ENCODE results near the gene TMCC3.
"Not testable (repeated sequence)": the region's sequence is repeated elsewhere in the genome, so short reads cannot be mapped to it uniquely, and the experiment has no call there.

TMCC3 gene

GRCh38 chr12:94620621-94621020 is 29.7 kb downstream of the TMCC3 start:
- Histone ChIP-seq H3K4me1 (ENCODE audit: control insufficient read depth, insufficient read depth, low read length) (no peaks in the 10 kb centered on the region), H3K27me3 (ENCODE audit: control insufficient read depth, insufficient read depth, low read length) (peaks cover 2% of the 10 kb centered on the region; the same call in 1 of the 2 replicates), H3K4me3 (ENCODE audit: low read length) (no peak overlapping the region), H3K27ac (ENCODE audit: low read length) (no peak overlapping the region), H3K36me3 (ENCODE audit: control insufficient read depth, insufficient read depth, low read length) (no peaks in the 10 kb centered on the region), H3K9me3 (ENCODE audit: control insufficient read depth, insufficient read depth, low read length) (no peaks in the 10 kb centered on the region)
- no CpG with 5 or more reads among the region's 3 CpGs for WGBS (ENCODE audit: insufficient coverage, insufficient read length)
- DNase-seq (ENCODE audit: low read depth, low spot score): no peak

- Histone ChIP-seq H3K4me1 (ENCODE audit: control insufficient read depth, insufficient read depth, low read length) (peaks cover 2% of the 10 kb centered on the region; the same call in 1 of the 2 replicates), H3K36me3 (ENCODE audit: control insufficient read depth, insufficient read depth, low read length) (no peaks in the 10 kb centered on the region), H3K4me3 (ENCODE audit: low read length) (no peak overlapping the region), H3K27ac (ENCODE audit: low read length) (no peak overlapping the region), H3K27me3 (ENCODE audit: control insufficient read depth, insufficient read depth, low read length) (peaks cover 2% of the 10 kb centered on the region; the same call in 1 of the 2 replicates), H3K9me3 (ENCODE audit: control insufficient read depth, insufficient read depth, low read length) (no peaks in the 10 kb centered on the region)
- no CpG with 5 or more reads among the region's 6 CpGs for WGBS (ENCODE audit: insufficient coverage, insufficient read length)
- no peak for DNase-seq (ENCODE audit: low read depth, low spot score)
These were observed 31.2 kb downstream of the TMCC3 start for GRCh38 chr12:94618995-94619695.

DNA sequence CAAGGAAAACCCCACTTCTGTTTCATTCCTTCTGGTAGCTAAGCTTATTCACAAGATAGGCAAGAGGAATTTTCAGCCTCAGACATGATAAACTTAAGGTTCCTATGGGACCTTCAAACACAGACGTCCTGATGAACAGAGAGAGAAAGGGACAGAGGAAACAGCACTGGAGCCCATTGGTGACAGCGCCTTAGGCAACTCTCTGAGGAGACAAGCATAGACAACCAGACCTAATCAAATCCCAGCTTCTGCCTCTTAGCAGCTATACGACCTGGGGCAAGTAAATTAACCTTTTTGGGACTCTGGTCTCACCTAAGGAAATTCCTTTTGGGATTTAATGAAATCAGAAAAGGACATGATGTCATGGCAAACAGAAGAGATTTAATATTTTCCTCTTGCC is 33.3 kb downstream of the TMCC3 start:
- DNase-seq (ENCODE audit: low read depth, low spot score): no peak
- no peak overlapping the region for H3K27ac ChIP-seq (ENCODE audit: low read length)

DNA sequence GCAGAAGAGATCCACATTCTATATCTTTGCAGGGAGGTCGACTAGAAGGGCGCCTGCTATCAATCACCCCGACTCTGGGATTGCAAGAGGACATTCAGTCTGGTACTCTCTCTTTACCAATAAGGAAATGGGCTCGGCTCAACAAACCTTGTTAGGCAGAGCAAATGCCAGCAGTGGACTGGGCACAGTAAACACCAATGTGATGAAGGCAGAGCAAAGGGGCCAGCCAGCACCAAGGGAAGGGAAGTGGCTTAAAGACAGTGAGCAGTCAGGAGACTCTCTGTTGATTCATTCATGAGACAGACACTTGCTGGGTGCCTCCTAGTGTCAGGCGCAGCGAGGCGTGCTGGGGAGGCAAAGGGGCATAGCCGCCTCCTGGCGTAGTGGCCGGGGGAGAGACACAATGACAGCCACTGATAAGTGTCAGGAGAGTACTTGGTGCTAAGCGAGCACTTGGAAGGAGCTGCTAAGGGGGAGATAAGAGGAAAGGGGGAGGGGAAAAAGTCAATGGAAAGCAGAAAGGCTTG is 34.1 kb downstream of the TMCC3 start:
- Histone ChIP-seq H3K27me3 (ENCODE audit: control insufficient read depth, insufficient read depth, low read length) (no peaks in the 10 kb centered on the region), H3K9me3 (ENCODE audit: control insufficient read depth, insufficient read depth, low read length) (no peaks in the 10 kb centered on the region), H3K4me1 (ENCODE audit: control insufficient read depth, insufficient read depth, low read length) (peaks cover 2% of the 10 kb centered on the region; the same call in 1 of the 2 replicates), H3K4me3 (ENCODE audit: low read length) (no peak overlapping the region), H3K36me3 (ENCODE audit: control insufficient read depth, insufficient read depth, low read length) (no peaks in the 10 kb centered on the region), H3K27ac (ENCODE audit: low read length) (no peak overlapping the region)
- DNase-seq (ENCODE audit: low read depth, low spot score): no peak
- WGBS (ENCODE audit: insufficient coverage, insufficient read length): no CpG with 5 or more reads among the region's 11 CpGs

More for the DNA sequence above, 33.3 kb downstream of the TMCC3 start:
- Histone ChIP-seq H3K4me1 (ENCODE audit: control insufficient read depth, insufficient read depth, low read length) (peaks cover 2% of the 10 kb centered on the region; the same call in 1 of the 2 replicates), H3K9me3 (ENCODE audit: control insufficient read depth, insufficient read depth, low read length) (no peaks in the 10 kb centered on the region), H3K27me3 (ENCODE audit: control insufficient read depth, insufficient read depth, low read length) (0 out of 2 replicates have a peak, but pooled peaks cover 1% of the 10 kb centered on the region), H3K36me3 (ENCODE audit: control insufficient read depth, insufficient read depth, low read length) (no peaks in the 10 kb centered on the region), H3K4me3 (ENCODE audit: low read length) (no peak overlapping the region)
- no CpG with 5 or more reads among the region's 3 CpGs for WGBS (ENCODE audit: insufficient coverage, insufficient read length)

GRCh38 chr12:94615260-94616181 is 34.8 kb downstream of the TMCC3 start:
- Histone ChIP-seq H3K36me3 (ENCODE audit: control insufficient read depth, insufficient read depth, low read length) (no peaks in the 10 kb centered on the region), H3K9me3 (ENCODE audit: control insufficient read depth, insufficient read depth, low read length) (no peaks in the 10 kb centered on the region), H3K27me3 (ENCODE audit: control insufficient read depth, insufficient read depth, low read length) (no peaks in the 10 kb centered on the region), H3K27ac (ENCODE audit: low read length) (no peak overlapping the region), H3K4me1 (ENCODE audit: control insufficient read depth, insufficient read depth, low read length) (peaks cover 2% of the 10 kb centered on the region; the same call in 1 of the 2 replicates), H3K4me3 (ENCODE audit: low read length) (no peak overlapping the region)
- WGBS (ENCODE audit: insufficient coverage, insufficient read length): no CpG with 5 or more reads among the region's 14 CpGs
- no peak for DNase-seq (ENCODE audit: low read depth, low spot score)

DNA sequence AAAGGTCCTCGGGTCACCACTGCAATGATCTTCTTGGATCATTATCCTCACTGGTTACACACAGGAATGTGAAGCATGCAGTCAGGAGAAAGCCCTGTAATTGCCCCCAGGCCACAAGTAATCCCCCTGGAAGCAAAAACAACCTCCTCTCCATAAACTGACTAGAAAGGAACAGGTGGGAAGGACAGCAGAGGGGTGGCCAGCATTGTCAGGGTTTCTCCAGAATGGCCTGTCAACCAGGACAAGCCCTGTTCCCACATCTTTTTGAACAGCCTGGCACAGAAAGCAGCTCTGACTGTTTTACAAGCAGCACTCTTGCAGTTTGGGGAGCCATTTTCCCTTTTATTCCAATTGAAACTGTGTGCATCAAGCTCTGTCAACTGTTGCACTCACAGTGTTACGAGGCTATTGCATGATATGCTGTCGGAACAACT is 36.1 kb downstream of the TMCC3 start:
- no CpG with 5 or more reads among the region's 3 CpGs for WGBS (ENCODE audit: insufficient coverage, insufficient read length)
- no peaks in the 10 kb centered on the region for H3K27me3 ChIP-seq (ENCODE audit: control insufficient read depth, insufficient read depth, low read length)
- no peak for DNase-seq (ENCODE audit: low read depth, low spot score)
- no peak overlapping the region for H3K27ac ChIP-seq (ENCODE audit: low read length)
- no peaks in the 10 kb centered on the region for H3K9me3 ChIP-seq (ENCODE audit: control insufficient read depth, insufficient read depth, low read length)
- H3K4me1 ChIP-seq (ENCODE audit: control insufficient read depth, insufficient read depth, low read length): peaks cover 2% of the 10 kb centered on the region; the same call in 1 of the 2 replicates
- H3K36me3 ChIP-seq (ENCODE audit: control insufficient read depth, insufficient read depth, low read length): no peaks in the 10 kb centered on the region
- no peak overlapping the region for H3K4me3 ChIP-seq (ENCODE audit: low read length)

GRCh38 chr12:94609917-94610443 is 40.4 kb downstream of the TMCC3 start:
- Histone ChIP-seq H3K4me3 (ENCODE audit: low read length) (no peak overlapping the region), H3K36me3 (ENCODE audit: control insufficient read depth, insufficient read depth, low read length) (no peaks in the 10 kb centered on the region), H3K27ac (ENCODE audit: low read length) (no peak overlapping the region), H3K27me3 (ENCODE audit: control insufficient read depth, insufficient read depth, low read length) (no peaks in the 10 kb centered on the region), H3K4me1 (ENCODE audit: control insufficient read depth, insufficient read depth, low read length) (peaks cover 2% of the 10 kb centered on the region; the same call in 1 of the 2 replicates), H3K9me3 (ENCODE audit: control insufficient read depth, insufficient read depth, low read length) (no peaks in the 10 kb centered on the region)
- WGBS (ENCODE audit: insufficient coverage, insufficient read length): no CpG with 5 or more reads among the region's 5 CpGs
- DNase-seq (ENCODE audit: low read depth, low spot score): no peak

DNA sequence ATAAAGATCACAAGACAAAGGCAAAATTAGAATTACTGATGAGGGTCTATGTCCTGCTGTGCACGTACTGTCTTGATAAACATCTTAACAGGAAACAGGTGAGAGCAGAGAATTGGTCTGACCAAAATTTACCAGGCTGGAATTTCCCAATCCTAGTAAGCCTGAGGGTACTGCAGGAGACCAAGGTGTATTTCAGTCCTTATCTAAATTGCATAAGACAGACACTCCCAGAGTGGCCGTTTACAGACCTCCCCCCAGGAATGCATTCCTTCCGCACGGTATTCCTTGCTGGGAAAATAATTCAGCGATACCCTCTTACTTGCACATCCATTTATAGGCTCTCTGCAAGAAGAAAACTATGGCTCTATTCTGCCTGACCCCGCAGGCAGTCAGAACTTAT is 43.5 kb downstream of the TMCC3 start:
- not testable (repeated sequence) for H3K27ac ChIP-seq (ENCODE audit: low read length); H3K9me3 ChIP-seq (ENCODE audit: control insufficient read depth, insufficient read depth, low read length); DNase-seq (ENCODE audit: low read depth, low spot score); H3K36me3 ChIP-seq (ENCODE audit: control insufficient read depth, insufficient read depth, low read length); H3K4me1 ChIP-seq (ENCODE audit: control insufficient read depth, insufficient read depth, low read length); H3K4me3 ChIP-seq (ENCODE audit: low read length); H3K27me3 ChIP-seq (ENCODE audit: control insufficient read depth, insufficient read depth, low read length)
- no CpG with 5 or more reads among the region's 6 CpGs for WGBS (ENCODE audit: insufficient coverage, insufficient read length)

- H3K4me3 ChIP-seq (ENCODE audit: low read length): no peak overlapping the region
- no peaks in the 10 kb centered on the region for H3K36me3 ChIP-seq (ENCODE audit: control insufficient read depth, insufficient read depth, low read length)
- H3K27me3 ChIP-seq (ENCODE audit: control insufficient read depth, insufficient read depth, low read length): no peaks in the 10 kb centered on the region
- no peaks in the 10 kb centered on the region for H3K4me1 ChIP-seq (ENCODE audit: control insufficient read depth, insufficient read depth, low read length)
- no CpG with 5 or more reads among the region's 3 CpGs for WGBS (ENCODE audit: insufficient coverage, insufficient read length)
- H3K27ac ChIP-seq (ENCODE audit: low read length): no peak overlapping the region
- no peaks in the 10 kb centered on the region for H3K9me3 ChIP-seq (ENCODE audit: control insufficient read depth, insufficient read depth, low read length)
- no peak for DNase-seq (ENCODE audit: low read depth, low spot score)
These were observed 46.0 kb downstream of the TMCC3 start for GRCh38 chr12:94604366-94604698.
